Suprapubic skin (tissue), 3 donors: ENCODE data around the gene C1GALT1.

Experiments
- EP300 ChIP-seq: sonication (generic); formaldehyde crosslinking; IDR thresholded peaks from one replicate; pipeline ENCODE4 v1.6.1; 2017; ENCODE audit warnings: antibody characterized with exemption
- POLR2A ChIP-seq, 2 donors: fragments of 450-650 bp; IDR thresholded peaks; one replicate each; pipeline ENCODE4 v1.6.1; 2017; ENCODE audit warnings: antibody characterized with exemption in 2 of 2, mild to moderate bottlenecking in 2 of 2, moderate library complexity in 2 of 2
- TF ChIP-seq, protein P1 (sequence below), 2 donors: fragments of 200-600 bp in 1 of 2; fragments of 450-650 bp in 1 of 2; sonication (generic) in 1 of 2; IDR thresholded peaks; one replicate each; pipeline ENCODE4 v1.5.1; 2016 to 2019; ENCODE audit warnings: antibody characterized with exemption in 2 of 2, mild to moderate bottlenecking in 1 of 2, moderate library complexity in 1 of 2

DNA sequence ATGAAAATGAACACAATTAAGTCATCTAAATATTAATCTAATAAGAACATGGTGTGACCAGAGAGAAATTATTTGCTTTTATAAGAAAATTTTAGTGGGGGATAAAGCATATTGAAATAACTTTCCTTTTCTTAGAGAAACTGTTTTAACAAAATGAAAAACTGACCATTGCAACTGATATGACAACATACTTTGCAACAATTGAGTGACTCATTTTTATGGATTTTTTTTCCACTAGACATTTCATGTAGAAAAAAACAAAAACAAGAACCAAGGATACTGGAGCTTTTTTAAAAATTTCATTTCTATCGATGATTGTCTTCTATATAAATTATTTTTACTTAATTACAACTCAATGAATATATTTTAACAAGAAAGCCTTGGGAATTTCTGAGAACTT is 90.0 kb downstream of the C1GALT1 start:
- TF ChIP-seq, protein P1, sequence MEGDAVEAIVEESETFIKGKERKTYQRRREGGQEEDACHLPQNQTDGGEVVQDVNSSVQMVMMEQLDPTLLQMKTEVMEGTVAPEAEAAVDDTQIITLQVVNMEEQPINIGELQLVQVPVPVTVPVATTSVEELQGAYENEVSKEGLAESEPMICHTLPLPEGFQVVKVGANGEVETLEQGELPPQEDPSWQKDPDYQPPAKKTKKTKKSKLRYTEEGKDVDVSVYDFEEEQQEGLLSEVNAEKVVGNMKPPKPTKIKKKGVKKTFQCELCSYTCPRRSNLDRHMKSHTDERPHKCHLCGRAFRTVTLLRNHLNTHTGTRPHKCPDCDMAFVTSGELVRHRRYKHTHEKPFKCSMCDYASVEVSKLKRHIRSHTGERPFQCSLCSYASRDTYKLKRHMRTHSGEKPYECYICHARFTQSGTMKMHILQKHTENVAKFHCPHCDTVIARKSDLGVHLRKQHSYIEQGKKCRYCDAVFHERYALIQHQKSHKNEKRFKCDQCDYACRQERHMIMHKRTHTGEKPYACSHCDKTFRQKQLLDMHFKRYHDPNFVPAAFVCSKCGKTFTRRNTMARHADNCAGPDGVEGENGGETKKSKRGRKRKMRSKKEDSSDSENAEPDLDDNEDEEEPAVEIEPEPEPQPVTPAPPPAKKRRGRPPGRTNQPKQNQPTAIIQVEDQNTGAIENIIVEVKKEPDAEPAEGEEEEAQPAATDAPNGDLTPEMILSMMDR (IDR thresholded peaks at IDR 0.05) = no peak
- TF ChIP-seq EP300 (no peak), POLR2A (IDR thresholded peaks at IDR 0.05) (no peak)
